Esophagus muscularis mucosa (tissue), 3 donors: Measurements from ENCODE around the gene PLCH1.

Experiments used
- CTCF ChIP-seq, 3 experiments: fragments of 200-600 bp in 2 of 3; fragments of 450-650 bp in 1 of 3; sonication (generic) in 2 of 3; IDR thresholded peaks; one replicate each; pipeline ENCODE4 v1.5.1; 2017 to 2019; ENCODE audit warnings: antibody characterized with exemption in 3 of 3, mild to moderate bottlenecking in 2 of 3, moderate library complexity in 1 of 3
- POLR2A ChIP-seq: fragments of 450-650 bp; IDR thresholded peaks from one replicate; pipeline ENCODE4 v1.6.1; 2017; ENCODE audit warnings: antibody characterized with exemption, moderate library complexity, mild to moderate bottlenecking, low read depth

GRCh38 chr3:155742349-155742965 lies 2.4 kb downstream of the PLCH1 start:
- TF ChIP-seq CTCF (IDR thresholded peaks at IDR 0.05) (no peak), POLR2A (no peak)
